Thyroid gland (tissue), 4 donors: ENCODE data around the gene CLSTN2. TPM values are rescaled to one million over a fixed set of nuclear protein-coding genes. Genes with fewer than 3 reads are reported as not detected.

ENCODE experiments used
- DNase-seq, 2 donors: peaks; one replicate each; pipeline ENCODE4 v3.0.0-alpha.2; 2019
- H3K27ac ChIP-seq, 3 donors: fragments of 200-600 bp; sonication (generic); 1 replicate in 2 of 3; 2 replicates in 1 of 3; pipeline ENCODE4 v1.5.1; 2016 to 2019; ENCODE audit warnings: mild to moderate bottlenecking in 1 of 3, moderate library complexity in 1 of 3
- H3K27me3 ChIP-seq: fragments of 200-600 bp; sonication (generic); one replicate; pipeline ENCODE4 v1.5.1; 2019
- H3K36me3 ChIP-seq, 2 donors: fragments of 200-600 bp; sonication (generic); one replicate each; pipeline ENCODE4 v1.5.1; 2016 to 2019
- H3K4me1 ChIP-seq, 2 donors: fragments of 200-600 bp; sonication (generic); one replicate each; pipeline ENCODE4 v1.5.1; 2017 to 2019
- H3K4me3 ChIP-seq, 3 donors: fragments of 200-600 bp; sonication (generic); replicated peaks in 1 of 3; 1 replicate in 2 of 3; 2 replicates in 1 of 3; pipeline ENCODE4 v1.5.1; 2016; ENCODE audit warnings: mild to moderate bottlenecking in 1 of 3
- H3K9me3 ChIP-seq: fragments of 200-600 bp; sonication (generic); one replicate; pipeline ENCODE4 v1.5.1; 2017
- POLR2A ChIP-seq, 2 donors: fragments of 450-650 bp; IDR thresholded peaks; one replicate each; pipeline ENCODE4 v1.6.1; 2017; ENCODE audit warnings: antibody characterized with exemption in 2 of 2, mild to moderate bottlenecking in 2 of 2, moderate library complexity in 1 of 2
- WGBS, 2 donors: methylation state at CpG; one replicate each; pipeline ENCODE4 v1.1.5; 2017; 5-methylcytosine and 5-hydroxymethylcytosine counted together
- intact Hi-C: fragments of 100-400 bp; cut with DNase I; formaldehyde crosslinking; loops from one replicate; pipeline ENCODE4 v1.15.1; 2023
- total RNA-seq, 4 donors: library from RNA; depleted of rRNA; stranded (reverse); fragments of >200 nt; gene quantifications; one replicate each; pipeline ENCODE4 v1.2.3, GENCODE V29; 2016
- TF ChIP-seq, protein P1 (sequence below), 6 experiments: fragments of 200-600 bp in 3 of 6; fragments of 450-650 bp in 3 of 6; sonication (generic) in 3 of 6; IDR thresholded peaks; one replicate each; pipeline ENCODE4 v1.5.1; 2016 to 2019; ENCODE audit warnings: antibody characterized with exemption in 6 of 6, mild to moderate bottlenecking in 2 of 6, inconsistent platforms in 1 of 6, moderate library complexity in 1 of 6

CLSTN2 gene
- total RNA-seq, 4 donors from 2014 or later, result 9.7 to 32.9 (median 15.5) TPM

DNA sequence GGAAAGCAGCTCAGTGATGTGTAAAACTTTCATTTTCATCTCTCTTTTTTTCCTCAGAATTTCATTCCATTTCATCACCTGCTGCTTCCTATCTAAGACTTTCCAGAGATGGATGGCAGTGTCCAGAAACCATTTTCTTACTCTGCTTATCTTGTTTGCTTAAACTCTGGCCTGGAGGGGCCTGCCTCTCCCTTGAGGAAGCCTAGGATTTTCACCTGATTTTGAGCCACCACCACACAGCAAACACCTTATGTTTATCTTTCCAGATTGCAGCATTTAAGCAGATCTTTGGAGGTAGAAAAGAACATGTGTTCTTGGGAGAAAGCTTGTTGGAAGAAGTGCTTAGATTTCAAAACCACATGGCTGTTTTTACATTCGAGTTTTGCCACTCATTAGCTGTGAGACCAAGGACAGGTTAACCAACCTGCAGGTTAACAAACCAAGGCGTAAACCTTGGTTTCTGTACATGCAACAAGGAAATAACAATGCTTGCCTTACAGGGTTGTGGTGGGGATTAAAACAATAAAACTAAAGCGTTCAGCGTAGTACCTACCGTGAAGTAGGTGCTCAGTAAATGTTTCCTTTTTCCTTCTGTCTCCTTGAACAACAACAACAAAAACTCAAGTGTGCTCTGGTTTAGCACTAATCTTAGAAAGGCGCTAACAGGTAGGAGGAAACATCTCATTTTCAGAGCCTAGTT, 120.3 kb downstream of the CLSTN2 start:
- Histone ChIP-seq H3K4me1 (no peaks in the 10 kb centered on the region), H3K27ac (no peak overlapping the region), H3K9me3 (no peaks in the 10 kb centered on the region), H3K36me3 (no peaks in the 10 kb centered on the region), H3K27me3 (no peaks in the 10 kb centered on the region), H3K4me3 (no peak overlapping the region)
- no peak for TF ChIP-seq POLR2A (IDR thresholded peaks at IDR 0.05)
- TF ChIP-seq, protein P1, sequence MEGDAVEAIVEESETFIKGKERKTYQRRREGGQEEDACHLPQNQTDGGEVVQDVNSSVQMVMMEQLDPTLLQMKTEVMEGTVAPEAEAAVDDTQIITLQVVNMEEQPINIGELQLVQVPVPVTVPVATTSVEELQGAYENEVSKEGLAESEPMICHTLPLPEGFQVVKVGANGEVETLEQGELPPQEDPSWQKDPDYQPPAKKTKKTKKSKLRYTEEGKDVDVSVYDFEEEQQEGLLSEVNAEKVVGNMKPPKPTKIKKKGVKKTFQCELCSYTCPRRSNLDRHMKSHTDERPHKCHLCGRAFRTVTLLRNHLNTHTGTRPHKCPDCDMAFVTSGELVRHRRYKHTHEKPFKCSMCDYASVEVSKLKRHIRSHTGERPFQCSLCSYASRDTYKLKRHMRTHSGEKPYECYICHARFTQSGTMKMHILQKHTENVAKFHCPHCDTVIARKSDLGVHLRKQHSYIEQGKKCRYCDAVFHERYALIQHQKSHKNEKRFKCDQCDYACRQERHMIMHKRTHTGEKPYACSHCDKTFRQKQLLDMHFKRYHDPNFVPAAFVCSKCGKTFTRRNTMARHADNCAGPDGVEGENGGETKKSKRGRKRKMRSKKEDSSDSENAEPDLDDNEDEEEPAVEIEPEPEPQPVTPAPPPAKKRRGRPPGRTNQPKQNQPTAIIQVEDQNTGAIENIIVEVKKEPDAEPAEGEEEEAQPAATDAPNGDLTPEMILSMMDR (IDR thresholded peaks at IDR 0.05), result no peak
- DNase-seq, result no peak
- 67 to 78% methylated on average over 6 of the region's 6 CpGs for WGBS, 2 donors
- intact Hi-C loops, result no loop called here

DNA sequence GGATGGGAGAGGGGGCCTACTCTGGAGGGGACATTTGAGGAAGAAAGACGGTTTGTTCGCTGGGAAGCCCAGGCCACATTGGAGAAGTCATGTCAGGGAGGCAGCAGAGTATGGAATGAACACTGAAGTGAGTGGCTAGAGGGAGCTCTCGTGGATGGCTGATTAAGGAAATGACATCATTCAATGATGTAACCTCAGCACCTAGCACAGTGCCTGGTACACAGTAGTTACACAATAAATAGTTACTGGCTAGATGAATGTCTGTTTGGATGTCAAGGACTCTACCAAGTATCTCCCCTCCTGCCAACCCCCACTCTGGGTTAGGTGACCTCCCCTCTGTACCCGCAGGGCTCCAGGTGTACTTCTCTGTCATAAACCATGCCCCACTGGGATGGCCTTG, 121.1 kb downstream of the CLSTN2 start:
- TF ChIP-seq, protein P1 (IDR thresholded peaks at IDR 0.05), result no peak
- TF ChIP-seq POLR2A (IDR thresholded peaks at IDR 0.05), result no peak
- Histone ChIP-seq H3K27ac (no peak overlapping the region), H3K4me3 (no peak overlapping the region), H3K27me3 (no peaks in the 10 kb centered on the region), H3K9me3 (no peaks in the 10 kb centered on the region), H3K4me1 (no peaks in the 10 kb centered on the region), H3K36me3 (no peaks in the 10 kb centered on the region)
- intact Hi-C loops, result no loop called here
- WGBS, 2 donors, result 89 to 92% methylated on average over 4 of the region's 4 CpGs
- DNase-seq, result no peak

DNA sequence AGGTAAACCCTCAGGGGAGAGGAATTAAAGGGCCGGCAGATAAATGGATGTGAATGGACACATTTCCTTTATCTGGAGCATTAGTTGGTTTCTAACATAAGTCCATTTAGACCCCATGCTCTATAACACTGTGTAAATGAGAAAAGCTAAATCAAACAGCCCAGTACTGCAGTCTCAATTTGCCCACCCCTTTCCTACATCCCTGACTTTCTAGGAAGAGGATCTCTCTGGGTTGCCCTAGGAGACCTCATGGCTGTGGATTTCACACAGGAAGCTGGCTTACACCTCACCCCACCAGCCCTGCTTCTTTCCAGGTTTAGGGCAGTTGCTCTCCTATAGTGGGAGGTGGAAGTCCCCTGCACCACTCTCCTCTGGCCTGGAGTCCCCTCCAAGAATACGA, 126.2 kb downstream of the CLSTN2 start:
- H3K36me3 ChIP-seq, result no peaks in the 10 kb centered on the region
- intact Hi-C loops, result no loop called here
- no peak for DNase-seq
- H3K27me3 ChIP-seq, result no peaks in the 10 kb centered on the region
- no peak overlapping the region for H3K4me3 ChIP-seq
- no peak for TF ChIP-seq POLR2A (IDR thresholded peaks at IDR 0.05)
- TF ChIP-seq, protein P1 (IDR thresholded peaks at IDR 0.05), result no peak
- H3K27ac ChIP-seq, result no peak overlapping the region
- 69 to 86% methylated on average over 2 of the region's 2 CpGs for WGBS, 2 donors
- H3K9me3 ChIP-seq, result no peaks in the 10 kb centered on the region
- H3K4me1 ChIP-seq, result no peaks in the 10 kb centered on the region

DNA sequence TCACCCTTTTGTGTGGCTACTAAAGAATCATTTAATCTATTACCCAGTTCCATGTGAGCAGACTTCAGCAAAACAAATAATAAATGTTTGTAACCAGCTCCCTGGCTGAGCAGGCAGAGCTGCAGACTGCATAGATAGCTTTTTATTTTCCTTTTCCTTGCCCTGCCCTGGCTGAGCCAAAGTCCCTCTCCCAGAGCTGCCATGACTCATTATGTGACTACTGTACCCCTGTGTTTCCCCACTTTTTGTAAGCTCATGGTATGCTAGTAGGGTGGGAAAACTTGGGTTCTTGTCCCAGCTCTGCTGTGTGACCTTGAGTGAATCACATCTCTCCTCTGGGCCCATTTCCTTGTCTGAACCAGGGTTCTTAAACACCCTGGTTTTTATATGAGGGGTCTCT, 127.5 kb downstream of the CLSTN2 start:
- intact Hi-C loops, result no loop called here
- H3K27ac ChIP-seq, result no peak overlapping the region
- no peaks in the 10 kb centered on the region for H3K4me1 ChIP-seq
- no peaks in the 10 kb centered on the region for H3K36me3 ChIP-seq
- TF ChIP-seq, protein P1 (IDR thresholded peaks at IDR 0.05), result no peak
- no peak for TF ChIP-seq POLR2A (IDR thresholded peaks at IDR 0.05)
- DNase-seq, result no peak
- H3K4me3 ChIP-seq, result no peak overlapping the region
- no peaks in the 10 kb centered on the region for H3K9me3 ChIP-seq
- H3K27me3 ChIP-seq, result no peaks in the 10 kb centered on the region

DNA sequence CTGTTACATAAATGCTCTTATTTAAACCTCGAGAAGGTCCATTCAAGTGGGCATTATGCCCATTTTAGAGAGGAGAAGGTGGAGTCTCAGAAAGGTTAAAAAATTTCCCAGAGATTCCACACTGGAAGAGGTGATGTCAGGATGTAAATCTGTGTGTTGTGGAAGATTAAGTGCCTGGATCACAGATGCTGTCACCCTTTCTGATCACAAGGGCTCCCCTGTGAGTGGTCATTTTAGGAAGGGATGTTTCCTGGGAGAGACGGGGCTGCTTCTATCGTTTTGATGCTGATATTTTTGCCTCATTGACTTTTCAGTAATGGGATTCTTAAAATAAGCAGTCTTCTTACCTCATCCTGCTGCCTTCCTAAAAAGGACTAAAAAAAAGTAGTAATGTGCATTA, 132.5 kb downstream of the CLSTN2 start:
- TF ChIP-seq, protein P1 (IDR thresholded peaks at IDR 0.05), result no peak
- H3K9me3 ChIP-seq, result no peaks in the 10 kb centered on the region
- no peak for DNase-seq
- 64 to 70% methylated on average over 3 of the region's 3 CpGs for WGBS, 2 donors
- H3K36me3 ChIP-seq, result no peaks in the 10 kb centered on the region
- no peaks in the 10 kb centered on the region for H3K27me3 ChIP-seq
- no peak overlapping the region for H3K4me3 ChIP-seq
- no peak overlapping the region for H3K27ac ChIP-seq
- no peaks in the 10 kb centered on the region for H3K4me1 ChIP-seq
- intact Hi-C loops, result no loop called here
